DMS 273 (cell line): Measurements from ENCODE around the gene RAB17.
A peak's percentile ranks its signal among the peaks of the same experiment; 100 is the strongest.

Experiments used
- DNase-seq: peaks from one replicate; lab custom pipeline; 2025; ENCODE audit not compliant: unreplicated experiment; lab: John Stamatoyannopoulos, UW

RAB17 gene

GRCh38 chr2:237540223-237540775, 50.2 kb downstream of the RAB17 start:
- DNase-seq, result peak; percentile 91

GRCh38 chr2:237539681-237540080, 50.9 kb downstream of the RAB17 start:
- no peak for DNase-seq

DNA sequence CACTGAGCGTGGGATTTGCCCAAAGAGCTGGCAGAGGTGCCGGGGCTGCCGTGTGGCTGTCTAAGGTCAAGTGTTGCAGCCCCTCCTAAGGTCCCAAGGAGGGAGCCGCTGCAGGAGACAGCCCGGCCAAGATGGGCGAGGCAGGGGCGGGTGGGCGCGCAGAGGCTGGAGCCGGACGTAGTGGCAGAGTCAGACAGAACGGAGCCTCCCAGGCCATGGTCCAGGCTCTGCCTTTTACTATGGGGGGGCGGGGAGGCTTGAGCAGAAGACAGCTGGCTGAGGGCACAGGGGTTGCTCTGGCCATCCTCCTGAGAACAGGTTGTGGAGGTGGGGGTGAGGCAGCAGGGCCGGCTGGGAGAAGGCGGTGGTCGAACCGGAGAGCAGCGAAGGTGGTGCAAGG, 51.6 kb downstream of the RAB17 start:
- DNase-seq, result no peak

DNA sequence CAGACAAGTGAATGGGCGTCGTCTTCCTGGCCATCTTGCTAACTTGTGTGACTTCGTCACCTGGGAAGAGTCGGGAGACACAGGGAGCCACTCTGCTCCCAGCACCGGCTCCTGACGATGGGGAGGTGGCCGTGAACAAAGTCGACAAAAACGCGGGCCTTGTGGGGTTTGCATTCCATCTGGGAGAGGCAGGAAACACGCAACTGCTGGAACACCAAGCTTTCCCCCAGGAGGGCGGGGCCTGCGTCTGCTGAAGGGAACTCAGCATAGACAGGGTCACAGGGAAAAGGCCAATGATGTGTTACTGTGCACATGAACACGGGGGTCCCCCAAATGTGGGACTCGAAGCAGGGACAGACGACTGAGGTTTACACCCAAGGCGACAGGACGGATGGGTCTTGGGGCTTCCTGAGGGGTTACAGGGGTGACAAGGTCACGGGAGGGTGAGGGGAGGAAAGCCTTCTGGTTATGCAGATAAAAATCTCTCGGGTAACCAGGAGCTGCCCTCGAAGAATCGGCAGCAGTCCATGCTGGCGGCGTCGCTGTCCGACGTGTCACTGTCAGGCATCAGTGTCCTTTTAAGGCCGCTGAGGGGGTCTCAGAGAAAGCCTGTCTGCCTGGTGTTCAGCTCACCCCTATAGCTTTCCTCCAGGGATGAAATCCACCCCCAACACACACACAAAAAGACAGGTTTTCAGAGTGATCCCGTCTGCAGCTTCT, 52.4 kb downstream of the RAB17 start:
- no peak for DNase-seq

GRCh38 chr2:237536617-237537016, 53.9 kb downstream of the RAB17 start:
- DNase-seq, result no peak

DNA sequence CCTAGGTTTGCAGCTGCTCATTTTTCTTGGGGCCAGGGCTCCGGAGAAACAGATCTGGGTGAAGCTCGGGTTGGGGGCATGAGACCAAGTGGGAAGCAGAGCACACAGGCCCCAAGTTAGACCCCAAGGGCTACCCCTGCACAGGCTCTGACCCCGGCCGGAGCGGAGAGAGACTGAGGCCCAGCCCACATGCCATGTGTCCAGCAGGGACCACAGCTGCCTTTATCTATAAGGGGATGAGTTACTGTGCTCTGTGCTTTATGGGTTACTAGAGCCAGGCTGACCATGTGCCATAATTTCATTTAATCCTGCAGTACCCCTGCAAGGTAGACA, 54.5 kb downstream of the RAB17 start:
- DNase-seq, result no peak

DNA sequence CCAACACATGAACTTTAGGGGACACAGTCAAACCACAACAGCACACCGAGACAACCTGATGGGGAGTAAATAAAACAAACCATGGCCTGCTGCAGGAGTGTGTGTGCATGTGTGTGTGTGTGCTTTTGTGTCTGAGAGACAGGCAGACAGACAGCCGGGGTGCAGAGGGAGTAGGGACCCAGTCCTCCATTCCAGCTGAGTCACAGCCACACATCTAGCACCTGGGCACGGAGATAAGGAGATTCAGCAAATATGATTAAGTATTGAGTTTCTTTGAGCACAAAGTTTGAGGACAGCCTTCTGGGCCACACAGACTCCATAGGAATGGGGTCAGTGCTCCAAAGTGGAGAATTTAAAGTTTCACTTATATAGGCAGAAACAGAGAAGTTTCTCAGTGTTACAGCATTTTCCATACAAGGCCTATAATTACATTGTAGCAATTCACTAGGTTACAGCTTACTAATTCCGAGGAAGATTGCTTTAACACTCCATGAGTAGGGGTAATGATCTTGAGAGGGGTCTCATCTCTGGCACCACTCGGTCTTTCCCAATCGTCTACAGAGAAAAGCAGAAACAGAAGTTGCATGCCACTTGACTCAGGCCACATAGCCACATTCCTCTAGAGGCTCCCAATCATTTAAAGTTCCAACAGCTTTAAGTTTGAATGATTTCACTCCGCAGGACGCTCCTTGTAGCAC, 55.0 kb downstream of the RAB17 start:
- no peak for DNase-seq

- no peak for DNase-seq
Observed at GRCh38 chr2:237534380-237534779, 56.2 kb downstream of the RAB17 start.

DNA sequence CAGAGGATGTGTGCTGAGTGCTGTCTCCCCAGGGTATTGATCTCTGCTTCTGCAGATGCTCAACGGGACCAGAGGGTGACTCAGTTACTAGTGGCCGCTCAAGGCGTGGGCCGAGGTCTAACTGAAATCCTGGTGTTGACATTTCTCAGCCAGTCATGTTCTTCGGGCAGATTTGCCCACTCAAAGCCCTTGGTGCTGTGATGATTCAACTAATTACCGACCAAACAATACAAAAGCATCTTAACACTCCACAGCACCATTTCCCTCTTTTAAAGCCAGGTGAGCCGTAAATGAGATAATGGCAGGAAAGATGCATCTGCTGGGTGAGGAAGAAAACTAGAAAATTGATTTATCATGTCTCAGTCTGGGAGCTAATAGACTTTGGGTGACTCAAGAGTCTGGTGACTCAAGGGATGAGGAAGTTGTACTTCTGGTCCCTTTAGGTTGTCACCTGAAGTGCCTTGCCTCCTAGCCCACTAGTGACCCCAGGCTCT, 56.8 kb downstream of the RAB17 start:
- DNase-seq, result no peak

GRCh38 chr2:237532160-237532559, 58.4 kb downstream of the RAB17 start:
- no peak for DNase-seq

DNA sequence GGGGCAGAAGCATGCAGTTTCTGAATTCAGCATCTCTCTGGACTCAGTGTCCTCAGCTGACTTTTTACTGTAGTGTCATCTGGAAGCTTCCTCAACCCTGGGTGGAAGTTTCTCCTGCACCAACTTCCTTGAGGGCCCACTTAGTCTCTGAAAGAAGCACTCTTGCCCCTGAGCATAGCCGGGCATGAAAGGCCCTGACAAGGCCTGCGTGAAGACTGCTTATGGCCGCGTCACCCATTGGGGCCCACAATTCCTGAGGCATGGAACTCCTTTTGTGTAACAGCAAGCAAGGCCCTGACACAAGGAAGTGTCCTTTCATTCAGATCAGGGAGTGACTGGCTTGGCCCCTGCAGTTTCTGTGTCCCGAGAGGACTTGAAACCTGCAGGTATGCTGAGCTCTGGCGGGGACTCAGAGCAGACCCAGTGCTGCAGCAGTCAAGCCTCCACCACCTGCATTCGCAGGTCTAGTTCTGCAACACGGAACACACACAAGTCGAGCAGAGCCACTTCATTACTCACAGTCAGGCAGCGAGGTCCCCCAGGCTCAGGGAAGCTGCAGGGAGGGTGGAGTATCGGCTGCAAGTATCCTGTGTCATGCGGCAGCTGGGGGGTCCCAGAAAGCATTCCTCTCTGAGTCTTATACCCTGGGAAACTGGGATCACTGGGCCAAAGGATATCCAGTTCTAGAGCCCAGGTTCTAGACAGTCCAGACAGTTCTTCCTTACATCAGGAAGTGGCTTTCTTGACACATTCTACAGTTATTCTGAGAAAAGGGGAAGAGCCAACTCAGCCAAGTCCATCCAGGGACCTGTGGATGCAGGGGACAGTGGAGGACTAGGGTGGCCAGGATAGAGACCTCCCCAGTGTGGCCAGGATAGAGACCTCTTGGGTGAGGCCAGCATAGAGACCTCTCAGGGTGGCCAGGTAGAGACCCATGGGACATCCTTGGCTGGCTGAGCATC, 59.8 kb downstream of the RAB17 start:
- no peak for DNase-seq

DNA sequence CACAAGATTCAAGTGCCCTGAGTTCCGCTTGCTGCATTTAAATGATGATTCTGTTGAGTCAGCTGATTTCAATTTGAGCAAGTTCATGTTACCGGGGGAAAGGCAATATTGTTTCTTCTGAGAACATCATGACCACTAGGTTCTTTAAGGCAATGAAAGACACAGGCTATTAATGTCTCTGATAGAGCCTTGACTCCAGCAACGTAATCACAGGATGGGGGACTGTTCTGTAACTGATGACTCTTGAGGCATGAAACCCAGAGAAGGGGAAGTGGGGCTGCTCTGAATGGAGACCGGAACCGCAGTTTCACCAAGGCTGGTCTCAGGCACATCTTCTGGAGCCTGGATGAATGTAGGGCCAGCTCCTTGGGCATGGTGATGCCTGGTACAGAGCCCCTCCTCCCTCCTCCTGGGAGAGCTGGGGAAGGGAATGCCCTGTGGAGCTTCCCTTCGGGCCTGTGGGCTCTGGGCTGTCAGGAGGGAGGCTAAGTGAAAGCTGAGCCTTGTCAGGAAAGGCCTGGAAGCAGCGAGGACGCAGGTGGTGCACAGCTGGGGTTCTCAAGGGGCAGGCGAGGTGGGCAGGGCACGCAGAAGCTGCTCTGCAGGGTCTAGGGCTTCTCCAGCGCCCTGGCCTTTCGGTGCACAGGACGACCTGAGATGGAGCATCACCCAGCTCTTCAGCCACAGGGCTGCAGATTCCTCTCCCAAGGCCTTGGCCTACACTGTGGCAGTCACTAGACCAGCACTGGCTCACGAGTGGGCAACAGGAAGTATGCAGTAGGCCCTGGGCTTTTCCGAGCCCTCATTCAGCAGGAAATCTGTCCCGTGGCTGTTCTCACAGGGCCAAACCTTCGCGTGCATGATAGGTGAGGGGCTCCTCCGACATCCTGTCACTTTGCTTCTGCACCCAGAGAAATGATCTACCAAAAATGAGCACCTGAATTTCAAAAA, 60.8 kb downstream of the RAB17 start:
- no peak for DNase-seq

- DNase-seq, result no peak
Observed at GRCh38 chr2:237527766-237528165, 62.8 kb downstream of the RAB17 start.

- DNase-seq, result no peak
Observed at GRCh38 chr2:237527233-237527632, 63.3 kb downstream of the RAB17 start.

DNA sequence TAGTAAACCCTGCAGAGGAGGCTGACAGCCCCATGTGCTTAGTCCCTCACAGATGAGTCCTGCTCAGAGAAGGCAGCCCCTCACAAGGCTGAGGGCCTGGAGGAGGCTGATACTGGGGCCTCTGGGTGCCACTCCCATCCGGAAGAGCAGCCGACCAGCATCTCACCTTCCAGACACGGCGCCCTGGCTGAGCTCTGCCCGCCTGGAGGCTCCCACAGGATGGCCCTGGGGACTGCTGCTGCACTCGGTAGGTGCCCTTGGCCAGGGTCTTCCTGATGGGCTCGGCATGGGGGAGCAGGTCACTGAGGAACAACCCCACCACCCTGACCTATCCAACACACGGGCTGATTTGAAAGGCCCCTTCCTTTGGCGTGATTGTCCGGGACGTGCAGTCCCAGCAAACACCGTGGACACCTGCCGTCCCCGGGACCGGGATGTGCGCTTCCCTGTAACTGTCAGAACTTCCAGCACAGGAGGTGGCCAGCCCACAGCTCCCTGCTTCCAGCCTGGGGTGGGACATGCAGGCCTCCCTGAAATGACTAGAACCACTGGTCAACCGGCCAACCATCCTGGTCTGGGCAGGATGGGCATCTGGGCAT, 64.9 kb downstream of the RAB17 start:
- no peak for DNase-seq

DNA sequence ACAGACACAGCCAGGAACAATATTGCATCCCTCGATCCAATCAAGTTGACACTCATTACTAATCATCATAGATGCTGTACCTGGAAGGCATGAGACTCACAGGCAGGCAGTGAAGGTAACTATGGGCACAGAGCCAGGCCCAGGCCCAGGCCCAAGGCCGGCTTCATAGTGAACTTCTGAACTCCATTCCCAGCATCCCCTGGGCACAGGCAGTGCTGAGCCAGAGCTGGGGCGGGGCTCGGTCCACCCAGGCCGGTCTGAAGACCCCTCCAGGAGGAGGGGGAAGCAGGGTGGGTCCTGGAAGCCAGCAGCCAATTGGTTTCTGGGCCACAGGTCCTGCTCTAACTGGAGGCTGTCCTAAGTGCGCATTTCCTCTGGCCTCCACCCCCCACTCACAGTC, 65.9 kb downstream of the RAB17 start:
- no peak for DNase-seq
